Ishikawa (cell line): ENCODE data around the gene URI1.

Experiments used
- CEBPB ChIP-seq: IDR thresholded peaks from 2 replicates; pipeline ENCODE4 v1.6.1; 2012
- CREB1 ChIP-seq: IDR thresholded peaks from 2 replicates; pipeline ENCODE4 v1.6.1; 2012; ENCODE audit warnings: low read depth
- EGR1 ChIP-seq: IDR thresholded peaks from 2 replicates; pipeline ENCODE4 v1.6.1; 2012
- EP300 ChIP-seq: IDR thresholded peaks from 2 replicates; pipeline ENCODE4 v1.6.1; 2012; ENCODE audit warnings: borderline replicate concordance
- FOXM1 ChIP-seq: IDR thresholded peaks from 2 replicates; pipeline ENCODE4 v1.6.1; 2012; ENCODE audit warnings: low read depth, borderline replicate concordance
- MAX ChIP-seq: IDR thresholded peaks from 2 replicates; pipeline ENCODE4 v1.6.1; 2012
- NFIC ChIP-seq: IDR thresholded peaks from 2 replicates; pipeline ENCODE4 v1.6.1; 2012
- RAD21 ChIP-seq: IDR thresholded peaks from 2 replicates; pipeline ENCODE4 v1.6.1; 2012; ENCODE audit warnings: low read depth
- REST ChIP-seq: IDR thresholded peaks from 2 replicates; pipeline ENCODE4 v1.6.1; 2012; ENCODE audit warnings: low read depth, mild to moderate bottlenecking
- TAF1 ChIP-seq: IDR thresholded peaks from 2 replicates; pipeline ENCODE4 v1.6.1; 2012; ENCODE audit warnings: low read depth, mild to moderate bottlenecking
- TCF12 ChIP-seq: IDR thresholded peaks from 2 replicates; pipeline ENCODE4 v1.6.1; 2012; ENCODE audit warnings: low read depth
- TEAD4 ChIP-seq: IDR thresholded peaks from 2 replicates; pipeline ENCODE4 v1.6.1; 2012
- USF1 ChIP-seq: IDR thresholded peaks from 2 replicates; pipeline ENCODE4 v1.6.1; 2012
- YY1 ChIP-seq: IDR thresholded peaks from 2 replicates; pipeline ENCODE4 v1.6.1; 2012; ENCODE audit warnings: low read depth
- ZBTB7A ChIP-seq: IDR thresholded peaks from 2 replicates; pipeline ENCODE4 v1.6.1; 2012; ENCODE audit warnings: low read depth

URI1 gene

GRCh38 chr19:29971648-29972047 is 29.6 kb downstream of the URI1 start:
- TF ChIP-seq YY1 (no peak), REST (no peak), NFIC (no peak), TEAD4 (no peak), TCF12 (no peak)

- TF ChIP-seq MAX: no peak
- TF ChIP-seq EP300: no peak
- TF ChIP-seq TCF12: no peak
- no peak for TF ChIP-seq ZBTB7A
- TF ChIP-seq RAD21: no peak
- no peak for TF ChIP-seq NFIC
- TF ChIP-seq USF1: no peak
Observed at GRCh38 chr19:29974701-29975100, 32.7 kb downstream of the URI1 start.

- TF ChIP-seq EGR1 (no peak), USF1 (no peak), NFIC (no peak), EP300 (no peak), TCF12 (no peak), ZBTB7A (no peak), MAX (no peak), REST (no peak), TEAD4 (no peak), CREB1 (no peak), YY1 (no peak)
Observed at GRCh38 chr19:29976151-29976943, 34.3 kb downstream of the URI1 start.

- TF ChIP-seq EGR1: no peak
- TF ChIP-seq CREB1: no peak
- TF ChIP-seq FOXM1: no peak
- TF ChIP-seq TAF1: no peak
- no peak for TF ChIP-seq TCF12
- no peak for TF ChIP-seq REST
- no peak for TF ChIP-seq RAD21
- TF ChIP-seq USF1: no peak
- no peak for TF ChIP-seq TEAD4
- no peak for TF ChIP-seq EP300
- no peak for TF ChIP-seq CEBPB
- no peak for TF ChIP-seq MAX
- no peak for TF ChIP-seq NFIC
- TF ChIP-seq ZBTB7A: no peak
- TF ChIP-seq YY1: no peak
Observed at GRCh38 chr19:29978080-29978479, 36.0 kb downstream of the URI1 start.
